OCI-LY7 (cell line): ENCODE results near the gene RPF1.

Source experiments
- EZH2phosphoT487 ChIP-seq: fragments of 200-600 bp; sonication (generic); IDR thresholded peaks from 2 replicates; pipeline ENCODE4 v1.6.1; 2018; ENCODE audit warnings: low read depth, borderline replicate concordance, mild to moderate bottlenecking, mixed run types, antibody characterized with exemption, low read length, moderate library complexity, mixed read lengths
- TF ChIP-seq, protein P1 (sequence below): fragments of 200-600 bp; sonication (generic); conservative IDR thresholded peaks from 2 replicates; pipeline ENCODE4 v1.5.1; 2014; ENCODE audit warnings: mild to moderate bottlenecking, antibody characterized with exemption, low read length, moderate library complexity, mixed read lengths

DNA sequence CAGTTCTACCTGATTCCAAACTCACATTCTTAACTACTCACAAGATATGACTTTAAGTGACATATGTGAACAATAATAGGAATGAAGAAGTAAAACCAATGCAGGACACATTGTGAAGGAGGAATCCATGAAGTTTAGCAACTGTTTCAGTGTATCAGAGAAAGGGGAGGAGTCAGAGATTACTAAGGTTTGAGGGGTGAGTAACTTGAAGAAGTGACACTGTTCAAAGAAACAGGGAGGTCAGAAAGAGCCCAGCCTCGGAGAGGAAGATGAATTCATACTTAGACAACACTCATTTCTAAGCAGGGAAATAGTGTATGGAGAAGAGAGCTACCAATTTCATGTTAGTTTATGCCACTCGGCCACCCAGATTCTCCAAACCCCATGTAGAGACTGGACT lies 28.2 kb upstream of the RPF1 start:
- TF ChIP-seq, protein P1, sequence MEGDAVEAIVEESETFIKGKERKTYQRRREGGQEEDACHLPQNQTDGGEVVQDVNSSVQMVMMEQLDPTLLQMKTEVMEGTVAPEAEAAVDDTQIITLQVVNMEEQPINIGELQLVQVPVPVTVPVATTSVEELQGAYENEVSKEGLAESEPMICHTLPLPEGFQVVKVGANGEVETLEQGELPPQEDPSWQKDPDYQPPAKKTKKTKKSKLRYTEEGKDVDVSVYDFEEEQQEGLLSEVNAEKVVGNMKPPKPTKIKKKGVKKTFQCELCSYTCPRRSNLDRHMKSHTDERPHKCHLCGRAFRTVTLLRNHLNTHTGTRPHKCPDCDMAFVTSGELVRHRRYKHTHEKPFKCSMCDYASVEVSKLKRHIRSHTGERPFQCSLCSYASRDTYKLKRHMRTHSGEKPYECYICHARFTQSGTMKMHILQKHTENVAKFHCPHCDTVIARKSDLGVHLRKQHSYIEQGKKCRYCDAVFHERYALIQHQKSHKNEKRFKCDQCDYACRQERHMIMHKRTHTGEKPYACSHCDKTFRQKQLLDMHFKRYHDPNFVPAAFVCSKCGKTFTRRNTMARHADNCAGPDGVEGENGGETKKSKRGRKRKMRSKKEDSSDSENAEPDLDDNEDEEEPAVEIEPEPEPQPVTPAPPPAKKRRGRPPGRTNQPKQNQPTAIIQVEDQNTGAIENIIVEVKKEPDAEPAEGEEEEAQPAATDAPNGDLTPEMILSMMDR, result no peak
- no peak for TF ChIP-seq EZH2phosphoT487
